OCI-LY7 (cell line): ENCODE data around the gene ZNF689.

Experiments
- CTCF ChIP-seq: fragments of 200-600 bp; sonication (generic); conservative IDR thresholded peaks from 2 replicates; pipeline ENCODE4 v1.5.1; 2014; ENCODE audit warnings: mild to moderate bottlenecking, antibody characterized with exemption, low read length, moderate library complexity, mixed read lengths
- EZH2phosphoT487 ChIP-seq: fragments of 200-600 bp; sonication (generic); IDR thresholded peaks from 2 replicates; pipeline ENCODE4 v1.6.1; 2018; ENCODE audit warnings: low read depth, borderline replicate concordance, mild to moderate bottlenecking, mixed run types, antibody characterized with exemption, low read length, moderate library complexity, mixed read lengths

DNA sequence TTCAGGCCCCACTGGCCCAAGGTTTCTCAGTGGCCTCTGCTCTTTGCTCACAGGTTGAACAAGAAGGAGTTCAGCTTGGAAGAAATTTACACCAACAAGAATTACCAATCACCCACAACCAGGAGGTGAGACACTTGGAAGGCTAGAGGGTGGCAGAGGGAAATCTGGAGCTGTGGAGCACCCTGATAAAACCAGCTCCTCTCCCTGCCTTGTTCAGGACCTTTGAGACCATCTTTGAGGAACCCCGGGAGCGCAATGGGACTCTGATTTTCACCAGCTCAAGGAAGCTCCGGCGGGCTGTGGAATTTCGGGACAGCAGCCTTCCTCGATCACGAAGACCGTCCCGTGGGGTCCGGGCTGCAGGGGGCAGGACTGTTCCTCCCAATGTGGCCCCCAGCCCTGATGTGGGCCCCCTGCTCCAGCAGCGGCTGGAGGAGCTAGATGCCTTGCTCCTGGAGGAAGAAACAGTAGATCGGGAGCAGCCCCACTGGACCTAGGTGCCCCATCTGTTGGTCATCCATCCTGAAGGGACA is 45.7 kb upstream of the ZNF689 start:
- TF ChIP-seq CTCF (no peak), EZH2phosphoT487 (no peak)
